Panc1 (cell line): Measurements from ENCODE around the gene RPL23.

ENCODE experiments used
- CTCF ChIP-seq: fragments of 450-650 bp; IDR thresholded peaks from 2 replicates; pipeline ENCODE4 v1.5.1; 2017; ENCODE audit warnings: mild to moderate bottlenecking
- POLR2AphosphoS5 ChIP-seq: IDR thresholded peaks from 2 replicates; pipeline ENCODE4 v1.6.1; 2012; ENCODE audit warnings: mild to moderate bottlenecking, low read depth, low read length, moderate library complexity
- REST ChIP-seq, 2 experiments: IDR thresholded peaks; 2 replicates each; pipeline ENCODE4 v1.6.1; 2011 to 2012; ENCODE audit warnings: low read depth in 2 of 2, control low read depth in 1 of 2, low read length in 1 of 2, mild to moderate bottlenecking in 1 of 2, moderate library complexity in 1 of 2; ENCODE audit not compliant: insufficient read depth in 1 of 2
- SIN3A ChIP-seq: IDR thresholded peaks from 2 replicates; pipeline ENCODE4 v1.6.1; 2012; ENCODE audit warnings: low read depth, mild to moderate bottlenecking, low read length, moderate library complexity, borderline replicate concordance; ENCODE audit not compliant: insufficient read depth
- TCF7L2 ChIP-seq: IDR thresholded peaks from 2 replicates; pipeline ENCODE4 v1.6.1; 2011; ENCODE audit warnings: mild to moderate bottlenecking, low read depth, low read length, inconsistent platforms

- no peak for TF ChIP-seq CTCF
- TF ChIP-seq REST (IDR thresholded peaks at IDR 0.05; ENCODE audit: insufficient read depth in 1 of 2, low read depth in 2 of 2, low read length in 1 of 2): no peak
- no peak for TF ChIP-seq POLR2AphosphoS5
- no peak for TF ChIP-seq SIN3A
- TF ChIP-seq TCF7L2: no peak
Measured at GRCh38 chr17:38815576-38816193, 37.8 kb downstream of the RPL23 start.
